Gastrocnemius medialis (tissue), 4 donors: ENCODE data around the gene VWA7. TPM values are rescaled to one million over a fixed set of nuclear protein-coding genes. Genes with fewer than 3 reads are reported as not detected.

Experiments used
- ATAC-seq, 2 donors: fragments of 150-250 bp; one replicate each; pipeline ENCODE4 v1.9.1; 2016
- DNase-seq, 2 donors: peaks; one replicate each; pipeline ENCODE4 v3.0.0-alpha.2; 2019
- H3K27ac ChIP-seq, 4 donors: fragments of 200-600 bp; sonication (generic); 1 replicate in 1 of 4; 2 replicates in 3 of 4; pipeline ENCODE4 v1.5.1; 2016 to 2018; ENCODE audit warnings: mild to moderate bottlenecking in 2 of 4, moderate library complexity in 1 of 4
- H3K27me3 ChIP-seq, 3 donors: fragments of 200-600 bp; sonication (generic) in 2 of 3; 1 replicate in 1 of 3; 2 replicates in 2 of 3; pipeline versions ENCODE4 v1.5.1 to v1.6.0; 2016 to 2019; ENCODE audit warnings: mild to moderate bottlenecking in 1 of 3, moderate library complexity in 1 of 3
- H3K36me3 ChIP-seq, 2 donors: fragments of 200-600 bp; sonication (generic) in 1 of 2; one replicate each; pipeline ENCODE4 v1.5.1; 2017 to 2018
- H3K4me1 ChIP-seq, 2 donors: fragments of 200-600 bp; sonication (generic) in 1 of 2; one replicate each; pipeline ENCODE4 v1.5.1; 2016 to 2017; ENCODE audit warnings: mild to moderate bottlenecking in 2 of 2
- H3K4me3 ChIP-seq, 4 donors: fragments of 200-600 bp; sonication (generic) in 3 of 4; 1 replicate in 1 of 4; 2 replicates in 3 of 4; pipeline ENCODE4 v1.5.1; 2016 to 2019; ENCODE audit warnings: mild to moderate bottlenecking in 2 of 4
- H3K9me3 ChIP-seq, 3 donors: fragments of 200-600 bp; sonication (generic) in 2 of 3; 1 replicate in 1 of 3; 2 replicates in 2 of 3; pipeline ENCODE4 v1.5.1; 2016 to 2019
- CTCF ChIP-seq, 5 experiments: fragments of 450-650 bp in 3 of 5; fragments of 200-600 bp in 2 of 5; sonication (generic) in 2 of 5; IDR thresholded peaks in 4 of 5; conservative IDR thresholded peaks in 1 of 5; 1 replicate in 4 of 5; 2 replicates in 1 of 5; pipeline ENCODE4 v1.5.1; 2016 to 2019; ENCODE audit warnings: antibody characterized with exemption in 5 of 5, mild to moderate bottlenecking in 3 of 5, moderate library complexity in 3 of 5
- POLR2A ChIP-seq, 2 donors: fragments of 450-650 bp; IDR thresholded peaks; one replicate each; pipeline ENCODE4 v1.6.1; 2017; ENCODE audit warnings: antibody characterized with exemption in 2 of 2, mild to moderate bottlenecking in 2 of 2, moderate library complexity in 2 of 2
- in situ Hi-C, 4 donors: fragments of 200-750 bp; cut with MboI; loops; one replicate each; pipeline versions ENCODE4 v1.15.0 to v1.8.0; 2017; ENCODE audit warnings: low sequenced_read_pairs in 4 of 4
- intact Hi-C: fragments of 100-400 bp; cut with DNase I; formaldehyde crosslinking; loops from one replicate; pipeline ENCODE4 v1.15.1; 2023; ENCODE audit warnings: low total_unique reads
- total RNA-seq, 4 donors: library from RNA; depleted of rRNA; stranded (reverse); fragments of >200 nt; gene quantifications; one replicate each; pipeline versions ENCODE4 v1.1.0 to v1.2.3, GENCODE V29; 2016

The VWA7 gene
- total RNA-seq, 4 donors from 2014 or later, result 2.0 to 7.8 (median 4.7) TPM

- no peak for ATAC-seq
- no peak for DNase-seq
- Histone ChIP-seq H3K9me3 (no peaks in the 10 kb centered on the region), H3K27me3 (no peaks in the 10 kb centered on the region), H3K4me1 (no peaks in the 10 kb centered on the region), H3K36me3 (no peaks in the 10 kb centered on the region), H3K4me3 (no peak overlapping the region), H3K27ac (no peak overlapping the region)
- intact Hi-C loops (no loop called here), in situ Hi-C loops (no loop called here)
- TF ChIP-seq POLR2A (IDR thresholded peaks at IDR 0.05), result no peak
- no peak for TF ChIP-seq CTCF (IDR thresholded peaks at IDR 0.05 in 4 of 5, conservative IDR thresholded peaks at IDR 0.05 in 1 of 5)
Observed at GRCh38 chr6:31760790-31761189, 16.3 kb downstream of the VWA7 start.

- TF ChIP-seq POLR2A (IDR thresholded peaks at IDR 0.05) (no peak), CTCF (IDR thresholded peaks at IDR 0.05 in 4 of 5, conservative IDR thresholded peaks at IDR 0.05 in 1 of 5) (no peak)
- Histone ChIP-seq H3K27me3 (no peaks in the 10 kb centered on the region), H3K27ac (no peak overlapping the region), H3K4me3 (no peak overlapping the region), H3K9me3 (no peaks in the 10 kb centered on the region), H3K4me1 (no peaks in the 10 kb centered on the region), H3K36me3 (no peaks in the 10 kb centered on the region)
- in situ Hi-C loops (no loop called here), intact Hi-C loops (no loop called here)
- ATAC-seq, result no peak
- DNase-seq, result no peak
Observed at GRCh38 chr6:31758281-31758680, 18.8 kb downstream of the VWA7 start.

GRCh38 chr6:31752739-31753319 lies 24.3 kb downstream of the VWA7 start:
- Histone ChIP-seq H3K27me3 (no peaks in the 10 kb centered on the region), H3K9me3 (no peaks in the 10 kb centered on the region), H3K36me3 (no peaks in the 10 kb centered on the region), H3K4me3 (no peak overlapping the region), H3K27ac (no peak overlapping the region), H3K4me1 (no peaks in the 10 kb centered on the region)
- in situ Hi-C loops (no loop called here), intact Hi-C loops (no loop called here)
- no peak for ATAC-seq
- DNase-seq, result no peak
- TF ChIP-seq CTCF (IDR thresholded peaks at IDR 0.05 in 4 of 5, conservative IDR thresholded peaks at IDR 0.05 in 1 of 5) (no peak), POLR2A (IDR thresholded peaks at IDR 0.05) (no peak)

- intact Hi-C loops (no loop called here), in situ Hi-C loops (no loop called here)
- Histone ChIP-seq H3K27me3 (no peaks in the 10 kb centered on the region), H3K4me1 (no peaks in the 10 kb centered on the region), H3K9me3 (no peaks in the 10 kb centered on the region), H3K4me3 (no peak overlapping the region), H3K36me3 (no peaks in the 10 kb centered on the region), H3K27ac (no peak overlapping the region)
- no peak for DNase-seq
- no peak for ATAC-seq
- TF ChIP-seq POLR2A (IDR thresholded peaks at IDR 0.05) (no peak), CTCF (IDR thresholded peaks at IDR 0.05 in 4 of 5, conservative IDR thresholded peaks at IDR 0.05 in 1 of 5) (no peak)
Observed at GRCh38 chr6:31750411-31751022, 26.6 kb downstream of the VWA7 start.
